PC-3 (cell line): ENCODE measurements around the gene PGS1. TPM values are rescaled to one million over a fixed set of nuclear protein-coding genes. Genes with fewer than 3 reads are reported as not detected.

Experiments
- ATAC-seq: fragments of 200-7000 bp; cut with Tn5 transposase; 2 replicates; pipeline ENCODE4 v1.9.1; 2020; ENCODE audit warnings: mild to moderate bottlenecking, moderate library complexity
- BruUV-seq: library from RNA; stranded (reverse); fragments of 400-500 nt; replicated peaks from 2 replicates; lab custom pipeline; 2021; lab: Mats Ljungman, UMichigan
- CTCF ChIA-PET: fragments of 300-600 bp; sonication (Branson Sonifier 250); formaldehyde crosslinking; loops from one replicate; lab custom pipeline; 2022; ENCODE audit warnings: antibody characterized with exemption; lab: Charles Lee
- POLR2A ChIA-PET: fragments of 300-600 bp; sonication (Branson Sonifier 250); formaldehyde crosslinking; loops from one replicate; lab custom pipeline; 2022; ENCODE audit warnings: antibody characterized with exemption; ENCODE audit not compliant: unreplicated experiment; lab: Charles Lee
- DNase-seq: peaks from one replicate; pipeline ENCODE4 v3.0.0-alpha.2; 2015
- H2AFZ ChIP-seq: fragments of 300-600 bp; sonication (generic); 2 replicates; pipeline ENCODE4 v1.6.0; 2016; ENCODE audit warnings: antibody characterized with exemption, low read length
- H3F3A ChIP-seq: fragments of 300-600 bp; sonication (generic); one replicate; pipeline ENCODE4 v1.6.0; 2017; ENCODE audit warnings: antibody characterized with exemption, low read length, control low read depth, mild to moderate bottlenecking; ENCODE audit not compliant: unreplicated experiment
- H3K27ac ChIP-seq: fragments of 300-600 bp; sonication (generic); 2 replicates; pipeline ENCODE4 v1.5.1; 2016; ENCODE audit warnings: mild to moderate bottlenecking, low read length
- H3K27me3 ChIP-seq: fragments of 300-600 bp; sonication (generic); 2 replicates; pipeline ENCODE4 v1.6.1; 2016; ENCODE audit warnings: low read length, mixed read lengths
- H3K36me3 ChIP-seq: fragments of 300-600 bp; sonication (generic); 2 replicates; pipeline ENCODE4 v1.6.1; 2016; ENCODE audit warnings: low read depth, mixed run types, low read length, mixed read lengths
- H3K4me1 ChIP-seq: fragments of 300-600 bp; sonication (generic); 2 replicates; pipeline ENCODE4 v1.5.1; 2016; ENCODE audit warnings: low read length; ENCODE audit not compliant: insufficient read depth
- H3K4me2 ChIP-seq: fragments of 300-600 bp; sonication (generic); 2 replicates; pipeline ENCODE4 v1.6.0; 2016; ENCODE audit warnings: low read length
- H3K4me3 ChIP-seq: fragments of 300-600 bp; sonication (generic); 2 replicates; pipeline ENCODE4 v1.5.1; 2016; ENCODE audit warnings: mild to moderate bottlenecking, low read length, mixed read lengths
- H3K79me2 ChIP-seq: fragments of 300-600 bp; sonication (generic); 2 replicates; pipeline ENCODE4 v1.6.1; 2017; ENCODE audit warnings: low read length, mixed read lengths
- H3K9ac ChIP-seq: fragments of 300-600 bp; sonication (generic); 2 replicates; pipeline ENCODE4 v1.6.0; 2016; ENCODE audit warnings: mild to moderate bottlenecking, low read length
- H3K9me2 ChIP-seq: fragments of 300-600 bp; sonication (generic); replicated peaks from 2 replicates; pipeline ENCODE4 v1.6.1; 2016; ENCODE audit warnings: mixed run types, low read length, mixed read lengths
- H3K9me3 ChIP-seq: fragments of 300-600 bp; sonication (generic); 2 replicates; pipeline ENCODE4 v1.6.1; 2016; ENCODE audit warnings: low read length, mixed read lengths
- H4K20me1 ChIP-seq: fragments of 300-600 bp; sonication (generic); 2 replicates; pipeline ENCODE4 v1.6.1; 2016; ENCODE audit warnings: low read length, mixed read lengths
- CTCF ChIP-seq: fragments of 300-600 bp; sonication (generic); conservative IDR thresholded peaks from 2 replicates; pipeline ENCODE4 v1.5.1; 2017; ENCODE audit warnings: antibody characterized with exemption, low read depth, mild to moderate bottlenecking, low read length
- EZH2 ChIP-seq: fragments of 300-600 bp; sonication (generic); IDR thresholded peaks from one replicate; pipeline ENCODE4 v1.6.1; 2017; ENCODE audit warnings: antibody characterized with exemption, mild to moderate bottlenecking, low read length; ENCODE audit not compliant: unreplicated experiment
- EZH2phosphoT487 ChIP-seq: fragments of 300-600 bp; sonication (generic); IDR thresholded peaks from 2 replicates; pipeline ENCODE4 v1.6.1; 2018; ENCODE audit warnings: mild to moderate bottlenecking, antibody characterized with exemption, low read length, borderline replicate concordance
- intact Hi-C: fragments of 100-400 bp; cut with micrococcal nuclease; formaldehyde crosslinking; loops from 2 replicates; pipeline ENCODE4 v1.9.0; 2023
- total RNA-seq: library from RNA; depleted of rRNA; stranded (reverse); fragments of >200 nt; gene quantifications from 2 replicates; pipeline ENCODE4 v1.2.3, GENCODE V29; 2014

The PGS1 gene
- total RNA-seq, 1 experiment from 2014 or later = 47.0 TPM

GRCh38 chr17:78428025-78428575, 49.7 kb downstream of the PGS1 start:
- intact Hi-C loops = no loop called here
- H2AFZ ChIP-seq = no peak overlapping the region
- H3K4me3 ChIP-seq = no peak overlapping the region
- H4K20me1 ChIP-seq = no peaks in the 10 kb centered on the region
- H3K4me1 ChIP-seq = no peaks in the 10 kb centered on the region
- H3K27me3 ChIP-seq = no peaks in the 10 kb centered on the region
- ATAC-seq (no peak), DNase-seq (no peak)
- no peaks in the 10 kb centered on the region for H3K9me3 ChIP-seq
- no TSS peak for BruUV-seq
- POLR2A ChIA-PET = no interaction called here
- H3K36me3 ChIP-seq = peaks cover 30% of the 10 kb centered on the region
- no peak overlapping the region for H3K27ac ChIP-seq
- TF ChIP-seq EZH2 (no peak), EZH2phosphoT487 (no peak), CTCF (no peak)
- no peaks in the 10 kb centered on the region for H3F3A ChIP-seq
- H3K4me2 ChIP-seq = no peak overlapping the region
- CTCF ChIA-PET = no interaction called here
- H3K9ac ChIP-seq = no peak overlapping the region
- no peaks in the 10 kb centered on the region for H3K79me2 ChIP-seq
- no peaks in the 10 kb centered on the region for H3K9me2 ChIP-seq

GRCh38 chr17:78428836-78429617, 50.6 kb downstream of the PGS1 start:
- Histone ChIP-seq H3K4me2 (no peak overlapping the region), H2AFZ (no peak overlapping the region), H3K9ac (no peak overlapping the region), H3K4me1 (no peaks in the 10 kb centered on the region), H3K79me2 (no peaks in the 10 kb centered on the region), H3K9me3 (no peaks in the 10 kb centered on the region), H3K27me3 (no peaks in the 10 kb centered on the region), H3F3A (no peaks in the 10 kb centered on the region), H3K9me2 (no peaks in the 10 kb centered on the region), H3K36me3 (peaks cover 26% of the 10 kb centered on the region), H3K27ac (no peak overlapping the region), H3K4me3 (no peak overlapping the region), H4K20me1 (no peaks in the 10 kb centered on the region)
- POLR2A ChIA-PET = no interaction called here
- TF ChIP-seq EZH2phosphoT487 (no peak), EZH2 (no peak), CTCF (no peak)
- no peak for ATAC-seq
- no TSS peak for BruUV-seq
- CTCF ChIA-PET = no interaction called here
- DNase-seq = no peak
- intact Hi-C loops = no loop called here

- H3K4me3 ChIP-seq = no peak overlapping the region
- ATAC-seq (no peak), DNase-seq (no peak)
- no peaks in the 10 kb centered on the region for H4K20me1 ChIP-seq
- peaks cover 20% of the 10 kb centered on the region for H3K36me3 ChIP-seq
- H3K4me2 ChIP-seq = no peak overlapping the region
- no TSS peak for BruUV-seq
- intact Hi-C loops = no loop called here
- no peaks in the 10 kb centered on the region for H3K79me2 ChIP-seq
- no peaks in the 10 kb centered on the region for H3K4me1 ChIP-seq
- CTCF ChIA-PET = no interaction called here
- H2AFZ ChIP-seq = no peak overlapping the region
- no peaks in the 10 kb centered on the region for H3K27me3 ChIP-seq
- H3K9me2 ChIP-seq = no peaks in the 10 kb centered on the region
- TF ChIP-seq EZH2phosphoT487 = no peak
- TF ChIP-seq EZH2 = no peak
- no peak for TF ChIP-seq CTCF
- H3K9ac ChIP-seq = no peak overlapping the region
- H3K9me3 ChIP-seq = no peaks in the 10 kb centered on the region
- POLR2A ChIA-PET = no interaction called here
- H3K27ac ChIP-seq = no peak overlapping the region
- no peaks in the 10 kb centered on the region for H3F3A ChIP-seq
These were observed 51.2 kb downstream of the PGS1 start for GRCh38 chr17:78429618-78429995.
